CD4-positive, alpha-beta T cell (primary cell): ENCODE measurements around the gene MTHFD2. TPM values are rescaled to one million over a fixed set of nuclear protein-coding genes. Genes with fewer than 3 reads are reported as not detected.

Experiments
- ATAC-seq: fragments of 200-7000 bp; cut with Tn5 transposase; one replicate; pipeline ENCODE4 v1.10.0; 2022; ENCODE audit warnings: mild to moderate bottlenecking; ENCODE audit not compliant: poor library complexity
- CTCF ChIA-PET: fragments of 350-600 bp; sonication (Branson Sonifier 250); formaldehyde crosslinking; loops from one replicate; lab custom pipeline; 2021; ENCODE audit warnings: antibody characterized with exemption, inconsistent platforms; lab: Charles Lee
- POLR2A ChIA-PET: fragments of 350-600 bp; sonication (Branson Sonifier 250); formaldehyde crosslinking; loops from one replicate; lab custom pipeline; 2021; ENCODE audit warnings: antibody characterized with exemption, inconsistent platforms; lab: Charles Lee
- DNase-seq, 14 experiments: peaks; one replicate each; pipeline ENCODE4 v3.0.0-alpha.2; 2013 to 2020; ENCODE audit warnings: mixed read lengths in 2 of 14
- H3K27ac ChIP-seq, 2 donors: one replicate each; pipeline versions ENCODE4 v1.5.1 to v1.7.0; 2013; ENCODE audit warnings: low read length in 2 of 2, low read depth in 1 of 2, mild to moderate bottlenecking in 1 of 2
- H3K27me3 ChIP-seq, 2 experiments: 1 replicate in 1 of 2; 2 replicates in 1 of 2; pipeline versions ENCODE4 v1.6.1 to v1.7.0; 2013; ENCODE audit warnings: low read length in 2 of 2, control low read depth in 1 of 2, mild to moderate bottlenecking in 1 of 2, moderate library complexity in 1 of 2; ENCODE audit not compliant: insufficient read depth in 2 of 2, control insufficient read depth in 1 of 2
- H3K36me3 ChIP-seq: one replicate; pipeline ENCODE4 v1.6.1; 2013; ENCODE audit warnings: low read length, control low read depth; ENCODE audit not compliant: insufficient read depth
- H3K4me1 ChIP-seq: one replicate; pipeline ENCODE4 v1.6.1; 2013; ENCODE audit warnings: low read length, control low read depth; ENCODE audit not compliant: insufficient read depth
- H3K4me3 ChIP-seq: one replicate; pipeline ENCODE4 v1.5.1; 2013; ENCODE audit warnings: mild to moderate bottlenecking, low read length, moderate library complexity
- H3K9me3 ChIP-seq, 2 experiments: 1 replicate in 1 of 2; 2 replicates in 1 of 2; pipeline versions ENCODE4 v1.6.1 to v1.7.0; 2013; ENCODE audit warnings: low read length in 2 of 2, mild to moderate bottlenecking in 2 of 2, control low read depth in 1 of 2, moderate library complexity in 1 of 2; ENCODE audit not compliant: control insufficient read depth in 1 of 2, insufficient read depth in 1 of 2
- H3K27ac Mint-ChIP-seq: one replicate; pipeline ENCODE4 v1.8.0; 2020; ENCODE audit warnings: mixed read lengths
- H3K27me3 Mint-ChIP-seq: one replicate; pipeline ENCODE4 v1.8.0; 2021; ENCODE audit warnings: mixed read lengths
- H3K36me3 Mint-ChIP-seq: one replicate; pipeline ENCODE4 v1.8.0; 2021; ENCODE audit warnings: low read depth, mixed read lengths
- H3K4me1 Mint-ChIP-seq: one replicate; pipeline ENCODE4 v1.8.0; 2021; ENCODE audit warnings: low read depth, mixed read lengths
- H3K4me3 Mint-ChIP-seq: one replicate; pipeline ENCODE4 v1.8.0; 2020; ENCODE audit warnings: mild to moderate bottlenecking, mixed read lengths
- H3K9me3 Mint-ChIP-seq: one replicate; pipeline ENCODE4 v1.8.0; 2020; ENCODE audit warnings: mixed read lengths
- intact Hi-C, 2 experiments: fragments of 100-400 bp; cut with DNase I in 1 of 2; cut with micrococcal nuclease in 1 of 2; formaldehyde crosslinking; loops; one replicate each; pipeline versions ENCODE4 v1.15.1 to v1.9.0; 2023 to 2025; cut with DNase I, micrococcal nuclease
- total RNA-seq, 174 experiments: library from RNA in 2 of 174; stranded (reverse) in 2 of 174; gene quantifications; one replicate each; pipeline ENCODE4 v1.2.3 and lab custom pipeline; 2021 to 2026
- TF ChIP-seq, protein P1 (sequence below): fragments of 200-600 bp; IDR thresholded peaks from one replicate; pipeline ENCODE4 v1.8.0; 2022; ENCODE audit warnings: antibody characterized with exemption, mild to moderate bottlenecking

Gene MTHFD2
- total RNA-seq, 2 experiments from 2014 or later: 18.6 to 21.6 TPM

GRCh38 chr2:74253306-74253970 lies 55.0 kb downstream of the MTHFD2 start:
- ChIA-PET POLR2A (no interaction called here), CTCF (no interaction called here)
- peaks cover 17% of the 10 kb centered on the region for H3K36me3 Mint-ChIP-seq
- TF ChIP-seq, protein P1, sequence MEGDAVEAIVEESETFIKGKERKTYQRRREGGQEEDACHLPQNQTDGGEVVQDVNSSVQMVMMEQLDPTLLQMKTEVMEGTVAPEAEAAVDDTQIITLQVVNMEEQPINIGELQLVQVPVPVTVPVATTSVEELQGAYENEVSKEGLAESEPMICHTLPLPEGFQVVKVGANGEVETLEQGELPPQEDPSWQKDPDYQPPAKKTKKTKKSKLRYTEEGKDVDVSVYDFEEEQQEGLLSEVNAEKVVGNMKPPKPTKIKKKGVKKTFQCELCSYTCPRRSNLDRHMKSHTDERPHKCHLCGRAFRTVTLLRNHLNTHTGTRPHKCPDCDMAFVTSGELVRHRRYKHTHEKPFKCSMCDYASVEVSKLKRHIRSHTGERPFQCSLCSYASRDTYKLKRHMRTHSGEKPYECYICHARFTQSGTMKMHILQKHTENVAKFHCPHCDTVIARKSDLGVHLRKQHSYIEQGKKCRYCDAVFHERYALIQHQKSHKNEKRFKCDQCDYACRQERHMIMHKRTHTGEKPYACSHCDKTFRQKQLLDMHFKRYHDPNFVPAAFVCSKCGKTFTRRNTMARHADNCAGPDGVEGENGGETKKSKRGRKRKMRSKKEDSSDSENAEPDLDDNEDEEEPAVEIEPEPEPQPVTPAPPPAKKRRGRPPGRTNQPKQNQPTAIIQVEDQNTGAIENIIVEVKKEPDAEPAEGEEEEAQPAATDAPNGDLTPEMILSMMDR: no peak
- Histone ChIP-seq H3K27ac (no peak overlapping the region), H3K36me3 (peaks cover 3% of the 10 kb centered on the region), H3K9me3 (no peaks in the 10 kb centered on the region), H3K4me1 (peaks cover 5% of the 10 kb centered on the region), H3K27me3 (no peaks in the 10 kb centered on the region), H3K4me3 (no peak overlapping the region)
- H3K4me1 Mint-ChIP-seq: no peaks in the 10 kb centered on the region
- H3K9me3 Mint-ChIP-seq: no peaks in the 10 kb centered on the region
- intact Hi-C loops: loop anchor here in 1 of 2 experiments (5.0 to 10.0 kb wide), 3 partner anchors 139 to 429 kb away; partner anchors contain the start of gene STAMBP
- no peak overlapping the region for H3K4me3 Mint-ChIP-seq
- H3K27ac Mint-ChIP-seq: no peak overlapping the region
- no peaks in the 10 kb centered on the region for H3K27me3 Mint-ChIP-seq
- ATAC-seq: no peak
- no peak for DNase-seq

DNA sequence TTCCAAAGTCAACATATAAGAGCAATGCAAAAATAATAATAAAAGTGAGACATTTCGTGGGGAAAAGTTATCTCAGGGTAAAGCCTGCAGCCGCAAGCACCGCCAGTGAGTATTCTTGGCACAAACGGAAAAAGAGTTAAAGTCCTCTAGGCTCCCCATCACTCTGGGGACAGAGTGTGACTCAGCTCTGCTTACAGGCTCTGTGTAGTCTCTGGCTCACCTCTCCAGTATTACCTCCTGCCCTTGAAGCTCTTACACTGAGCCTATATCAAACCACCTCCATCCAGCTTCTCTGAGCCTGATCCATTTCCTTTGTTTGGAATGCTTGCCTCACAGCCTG lies 55.5 kb downstream of the MTHFD2 start:
- TF ChIP-seq, protein P1: no peak
- Histone ChIP-seq H3K9me3 (no peaks in the 10 kb centered on the region), H3K4me3 (no peak overlapping the region), H3K27ac (no peak overlapping the region), H3K27me3 (no peaks in the 10 kb centered on the region), H3K36me3 (peaks cover 6% of the 10 kb centered on the region), H3K4me1 (peaks cover 5% of the 10 kb centered on the region)
- Mint-ChIP-seq H3K36me3 (peaks cover 17% of the 10 kb centered on the region), H3K4me3 (no peak overlapping the region), H3K9me3 (no peaks in the 10 kb centered on the region), H3K27me3 (no peaks in the 10 kb centered on the region), H3K4me1 (no peaks in the 10 kb centered on the region), H3K27ac (no peak overlapping the region)
- ChIA-PET CTCF (no interaction called here), POLR2A (interaction anchor here (0.8 kb wide), 1 partner anchor 125 kb away, joined by 7 read pairs; no protein-coding TSS in a partner anchor)
- DNase-seq (no peak), ATAC-seq (no peak)
- intact Hi-C loops: loop anchor here in 1 of 2 experiments (5.0 to 10.0 kb wide), 3 partner anchors 138 to 429 kb away; partner anchors contain the start of gene STAMBP

DNA sequence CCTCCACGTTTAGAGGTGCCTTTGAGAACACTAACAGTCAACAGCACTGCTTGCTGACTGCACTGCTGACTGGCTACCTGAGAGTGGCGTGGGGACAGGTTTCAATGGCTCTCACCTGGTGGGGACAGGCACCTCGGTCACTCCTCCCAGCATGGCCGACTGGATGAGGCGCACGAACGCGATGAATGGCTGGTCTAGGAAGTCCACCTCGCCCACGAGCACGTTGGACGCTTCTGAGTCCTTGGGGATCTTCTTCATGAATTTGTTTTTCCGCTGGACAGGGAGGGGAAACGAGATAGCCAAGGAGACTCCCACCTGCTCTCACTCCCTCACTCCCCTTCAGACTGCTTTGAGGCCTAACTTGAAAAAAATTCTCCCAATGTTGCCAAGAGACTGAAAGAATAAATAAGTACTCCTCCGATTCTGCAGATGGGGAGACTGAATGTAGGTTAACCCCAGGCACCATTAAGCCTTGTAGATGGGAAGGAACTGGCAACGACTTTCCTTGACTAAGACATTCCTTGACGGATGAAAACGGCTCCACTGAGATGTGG lies 57.3 kb downstream of the MTHFD2 start:
- CTCF ChIA-PET: no interaction called here
- DNase-seq: no peak
- Histone ChIP-seq H3K27me3 (no peaks in the 10 kb centered on the region), H3K4me3 (no peak overlapping the region), H3K4me1 (no peaks in the 10 kb centered on the region), H3K27ac (no peak overlapping the region), H3K36me3 (peaks cover 6% of the 10 kb centered on the region), H3K9me3 (no peaks in the 10 kb centered on the region)
- no peak for ATAC-seq
- H3K27ac Mint-ChIP-seq: no peak overlapping the region
- TF ChIP-seq, protein P1: no peak
- H3K4me3 Mint-ChIP-seq: no peak overlapping the region
- intact Hi-C loops: loop anchor here in 1 of 2 experiments (10.0 kb wide), 1 partner anchor 431 kb away; the partner anchor contains the start of gene STAMBP
- no peaks in the 10 kb centered on the region for H3K27me3 Mint-ChIP-seq
- no peaks in the 10 kb centered on the region for H3K9me3 Mint-ChIP-seq
- POLR2A ChIA-PET: no interaction called here
- no peaks in the 10 kb centered on the region for H3K4me1 Mint-ChIP-seq
- peaks cover 24% of the 10 kb centered on the region for H3K36me3 Mint-ChIP-seq
